RWPE2 (cell line): ENCODE data around the gene STRADB.

Source experiments
- ATAC-seq: fragments of 200-7000 bp; cut with Tn5 transposase; 3 replicates; pipeline ENCODE4 v1.9.1; 2021; ENCODE audit warnings: low read depth
- DNase-seq: peaks from one replicate; pipeline ENCODE4 v3.0.0-alpha.2; 2020; ENCODE audit warnings: low spot score
- H3K27ac ChIP-seq: fragments of 450-650 bp; 2 replicates; pipeline ENCODE4 v1.5.1; 2017; ENCODE audit warnings: mild to moderate bottlenecking; ENCODE audit not compliant: poor library complexity, severe bottlenecking
- H3K27me3 ChIP-seq: fragments of 250-450 bp; sonication (Bioruptor Pico); 2 replicates; pipeline ENCODE4 v1.5.1; 2021; ENCODE audit warnings: mild to moderate bottlenecking, moderate library complexity; ENCODE audit not compliant: insufficient read depth, poor library complexity, severe bottlenecking
- H3K36me3 ChIP-seq: fragments of 250-450 bp; sonication (Bioruptor Pico); 2 replicates; pipeline ENCODE4 v1.5.1; 2020; ENCODE audit warnings: low read depth, mild to moderate bottlenecking, moderate library complexity
- H3K4me1 ChIP-seq: fragments of 250-450 bp; sonication (Bioruptor Pico); 2 replicates; pipeline ENCODE4 v1.5.1; 2021; ENCODE audit warnings: mild to moderate bottlenecking, moderate library complexity; ENCODE audit not compliant: insufficient read depth, poor library complexity, severe bottlenecking
- H3K4me3 ChIP-seq: fragments of 250-450 bp; sonication (Bioruptor Pico); 2 replicates; pipeline ENCODE4 v1.5.1; 2021; ENCODE audit warnings: mild to moderate bottlenecking, moderate library complexity; ENCODE audit not compliant: severe bottlenecking
- H3K9me3 ChIP-seq: fragments of 250-450 bp; sonication (Bioruptor Pico); 2 replicates; pipeline ENCODE4 v1.5.1; 2021; ENCODE audit warnings: mild to moderate bottlenecking, moderate library complexity; ENCODE audit not compliant: severe bottlenecking
- TF ChIP-seq, protein P1 (sequence below): fragments of 450-650 bp; IDR thresholded peaks from one replicate; pipeline ENCODE4 v1.5.1; 2017; ENCODE audit warnings: mild to moderate bottlenecking, moderate library complexity; ENCODE audit not compliant: poor library complexity, severe bottlenecking

The STRADB gene

DNA sequence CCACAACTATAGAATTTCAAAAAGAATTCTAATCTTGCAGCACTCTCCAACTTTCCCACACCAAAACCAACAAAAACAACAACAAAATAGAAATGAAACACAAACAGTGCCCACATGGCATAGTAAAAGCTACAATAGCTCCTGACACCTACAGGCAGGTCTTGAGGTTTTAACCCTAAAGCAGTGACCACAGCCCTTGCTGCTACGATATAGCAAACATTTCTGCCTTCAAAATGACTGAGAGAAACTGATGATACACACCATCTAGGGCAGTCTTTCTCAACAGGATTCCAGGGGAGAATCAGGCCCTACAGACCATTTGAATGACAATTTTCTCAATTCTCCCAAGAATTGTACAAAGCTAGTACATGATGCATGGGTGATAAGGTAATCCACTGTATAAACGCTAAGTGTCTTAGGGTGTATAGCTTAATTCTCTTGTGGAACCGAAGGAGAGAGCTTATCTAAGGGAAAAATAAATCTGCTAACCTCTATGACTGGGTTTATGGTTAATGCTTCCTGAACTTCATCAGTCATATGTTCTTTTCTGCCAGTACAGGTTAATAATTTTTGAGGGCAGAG, 46.8 kb upstream of the STRADB start:
- H3K27me3 ChIP-seq: no peaks in the 10 kb centered on the region
- DNase-seq: no peak
- peaks cover 24% of the 10 kb centered on the region for H3K4me1 ChIP-seq
- H3K27ac ChIP-seq: no peak overlapping the region
- no peak for ATAC-seq
- no peaks in the 10 kb centered on the region for H3K9me3 ChIP-seq
- peaks cover 10% of the 10 kb centered on the region for H3K36me3 ChIP-seq
- no peak overlapping the region for H3K4me3 ChIP-seq
- TF ChIP-seq, protein P1, sequence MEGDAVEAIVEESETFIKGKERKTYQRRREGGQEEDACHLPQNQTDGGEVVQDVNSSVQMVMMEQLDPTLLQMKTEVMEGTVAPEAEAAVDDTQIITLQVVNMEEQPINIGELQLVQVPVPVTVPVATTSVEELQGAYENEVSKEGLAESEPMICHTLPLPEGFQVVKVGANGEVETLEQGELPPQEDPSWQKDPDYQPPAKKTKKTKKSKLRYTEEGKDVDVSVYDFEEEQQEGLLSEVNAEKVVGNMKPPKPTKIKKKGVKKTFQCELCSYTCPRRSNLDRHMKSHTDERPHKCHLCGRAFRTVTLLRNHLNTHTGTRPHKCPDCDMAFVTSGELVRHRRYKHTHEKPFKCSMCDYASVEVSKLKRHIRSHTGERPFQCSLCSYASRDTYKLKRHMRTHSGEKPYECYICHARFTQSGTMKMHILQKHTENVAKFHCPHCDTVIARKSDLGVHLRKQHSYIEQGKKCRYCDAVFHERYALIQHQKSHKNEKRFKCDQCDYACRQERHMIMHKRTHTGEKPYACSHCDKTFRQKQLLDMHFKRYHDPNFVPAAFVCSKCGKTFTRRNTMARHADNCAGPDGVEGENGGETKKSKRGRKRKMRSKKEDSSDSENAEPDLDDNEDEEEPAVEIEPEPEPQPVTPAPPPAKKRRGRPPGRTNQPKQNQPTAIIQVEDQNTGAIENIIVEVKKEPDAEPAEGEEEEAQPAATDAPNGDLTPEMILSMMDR: no peak

DNA sequence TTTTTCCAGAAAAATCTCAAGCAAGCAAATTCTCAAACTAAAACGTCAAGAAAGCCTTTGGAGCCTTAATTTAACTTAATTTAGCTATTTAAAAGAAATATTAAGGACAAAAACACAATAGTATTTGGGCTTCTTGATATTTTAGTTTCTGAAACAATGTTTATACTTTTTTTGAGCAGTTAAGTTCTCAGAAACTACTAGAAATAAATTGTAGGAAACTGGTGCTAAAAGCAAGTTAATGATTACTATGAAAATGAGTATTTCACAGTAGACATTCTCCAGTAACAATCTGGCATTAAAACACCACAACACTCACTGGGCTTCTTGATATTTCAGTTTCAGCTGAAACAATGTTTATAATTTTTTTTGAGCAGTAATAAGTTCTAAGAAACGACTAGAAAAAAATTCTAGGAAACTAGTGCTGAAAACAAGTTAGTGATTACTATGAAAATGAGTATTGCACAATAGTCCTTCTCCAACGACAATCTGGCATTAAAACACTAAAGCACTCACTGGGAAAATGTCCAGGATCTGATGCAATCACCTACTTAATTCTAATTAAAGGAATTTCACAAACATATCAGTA, 45.4 kb upstream of the STRADB start:
- peak overlapping the region; percentile 11 for H3K27ac ChIP-seq
- H3K4me3 ChIP-seq: no peak overlapping the region
- no peak for ATAC-seq
- peaks cover 10% of the 10 kb centered on the region for H3K36me3 ChIP-seq
- peaks cover 24% of the 10 kb centered on the region for H3K4me1 ChIP-seq
- no peaks in the 10 kb centered on the region for H3K9me3 ChIP-seq
- DNase-seq: no peak
- TF ChIP-seq, protein P1: no peak
- H3K27me3 ChIP-seq: no peaks in the 10 kb centered on the region

DNA sequence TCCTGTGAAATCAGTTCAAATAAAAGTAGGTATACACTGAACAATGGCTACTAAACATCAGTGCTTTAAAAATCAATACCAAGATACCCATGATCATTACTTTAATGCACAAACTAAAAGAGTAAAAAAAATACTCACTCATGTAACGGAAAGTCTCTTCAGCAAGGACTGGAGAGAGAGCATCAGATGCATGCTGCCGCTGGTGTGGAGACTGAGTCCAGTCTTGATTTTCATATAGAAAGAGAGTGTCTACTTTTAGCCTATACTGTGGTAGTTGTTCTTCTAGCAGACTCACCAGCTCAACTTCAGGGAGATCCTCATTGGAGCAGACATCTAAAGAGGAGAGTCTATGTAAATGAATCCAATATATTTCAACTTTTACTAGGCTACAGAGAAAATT, 44.3 kb upstream of the STRADB start:
- Histone ChIP-seq H3K27me3 (no peaks in the 10 kb centered on the region), H3K36me3 (peaks cover 10% of the 10 kb centered on the region), H3K27ac (no peak overlapping the region), H3K4me3 (no peak overlapping the region), H3K4me1 (peaks cover 24% of the 10 kb centered on the region), H3K9me3 (no peaks in the 10 kb centered on the region)
- DNase-seq (no peak), ATAC-seq (no peak)
- TF ChIP-seq, protein P1: no peak

DNA sequence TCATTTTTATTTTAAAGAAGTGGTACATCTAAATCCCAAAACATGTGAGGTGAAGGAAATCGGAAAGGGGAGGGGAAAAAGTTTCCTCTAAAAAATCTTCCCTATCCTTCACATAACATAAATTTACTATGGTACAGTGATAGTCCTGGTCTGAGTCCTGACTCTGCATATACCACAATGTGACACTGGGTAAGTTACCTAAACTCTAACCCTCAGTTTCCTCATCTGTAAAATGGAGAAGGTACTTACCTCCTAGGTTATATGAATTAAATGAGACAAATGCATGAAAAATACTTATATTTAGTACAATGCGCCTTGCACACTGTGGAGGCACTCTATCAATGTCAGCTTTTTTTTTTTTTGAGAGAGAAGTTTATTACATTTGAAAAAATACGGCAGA, 42.6 kb upstream of the STRADB start:
- DNase-seq (no peak), ATAC-seq (no peak)
- peaks cover 18% of the 10 kb centered on the region for H3K4me1 ChIP-seq
- H3K9me3 ChIP-seq: no peaks in the 10 kb centered on the region
- no peak overlapping the region for H3K27ac ChIP-seq
- TF ChIP-seq, protein P1: no peak
- H3K4me3 ChIP-seq: no peak overlapping the region
- no peaks in the 10 kb centered on the region for H3K27me3 ChIP-seq
- peaks cover 10% of the 10 kb centered on the region for H3K36me3 ChIP-seq

DNA sequence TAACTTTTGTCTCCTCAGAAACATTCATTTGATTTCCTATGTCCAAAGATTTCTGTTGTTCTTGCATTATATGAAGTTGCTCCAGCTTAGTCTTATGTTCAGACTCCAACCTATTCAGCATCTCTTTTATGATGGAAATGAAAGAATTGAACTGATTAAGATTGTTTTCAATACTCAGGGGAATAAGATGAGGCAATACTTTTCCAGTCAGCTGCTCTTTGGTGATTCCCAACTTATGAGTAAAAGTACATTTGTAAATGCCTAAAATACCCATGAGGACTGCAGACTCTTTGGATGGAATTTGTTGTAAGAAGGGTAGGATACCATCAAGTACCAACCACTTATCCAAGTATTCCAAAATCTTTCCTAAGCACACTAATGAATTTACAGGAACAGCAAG, 40.1 kb upstream of the STRADB start:
- TF ChIP-seq, protein P1: no peak
- no peak for DNase-seq
- no peaks in the 10 kb centered on the region for H3K9me3 ChIP-seq
- no peaks in the 10 kb centered on the region for H3K27me3 ChIP-seq
- H3K27ac ChIP-seq: no peak overlapping the region
- peaks cover 10% of the 10 kb centered on the region for H3K4me1 ChIP-seq
- no peak for ATAC-seq
- no peak overlapping the region for H3K4me3 ChIP-seq
- no peaks in the 10 kb centered on the region for H3K36me3 ChIP-seq
